ENCODE data around the gene SLC25A53.
A peak's percentile ranks its signal among the peaks of the same experiment; 100 is the strongest.

GRCh38 chrX:104098151-104098808 is 58.5 kb downstream of the SLC25A53 start:
- TF ChIP-seq POLR2A (IDR thresholded peaks at IDR 0.05): no peak
- peak in 5 of 6 experiments; percentile 17 to 67 (median 56) for TF ChIP-seq CTCF (IDR thresholded peaks at IDR 0.05)

Data from thyroid gland (tissue), 4 donors.